Cardiac muscle cell (in vitro differentiated cells and primary cell): Measurements from ENCODE around the gene ZCCHC8. TPM values are rescaled to one million over a fixed set of nuclear protein-coding genes. Genes with fewer than 3 reads are reported as not detected.
"Not testable (repeated sequence)": the region's sequence is repeated elsewhere in the genome, so short reads cannot be mapped to it uniquely, and the experiment has no call there.

Experiments
- DNase-seq, 2 donors: peaks; one replicate each; pipeline versions ENCODE4 v3.0.0 to v3.0.0-alpha.2; 2010 to 2017; ENCODE audit warnings: low read depth in 1 of 2, low spot score in 1 of 2
- H3K27ac ChIP-seq: fragments of 200-600 bp; sonication (generic); 2 replicates; pipeline ENCODE4 v1.5.1; 2016
- H3K27me3 ChIP-seq: fragments of 200-600 bp; sonication (generic); 2 replicates; pipeline ENCODE4 v1.6.0; 2016; ENCODE audit warnings: control low read depth
- H3K36me3 ChIP-seq: fragments of 200-600 bp; sonication (generic); 2 replicates; pipeline ENCODE4 v1.5.1; 2016; ENCODE audit warnings: control low read depth
- H3K4me1 ChIP-seq: fragments of 200-600 bp; sonication (generic); 2 replicates; pipeline ENCODE4 v1.8.1; 2017; ENCODE audit warnings: low read depth, mild to moderate bottlenecking, mixed run types
- H3K4me3 ChIP-seq: fragments of 200-600 bp; sonication (generic); 2 replicates; pipeline ENCODE4 v1.5.1; 2016; ENCODE audit warnings: mild to moderate bottlenecking
- H3K9me3 ChIP-seq: fragments of 200-600 bp; sonication (generic); 2 replicates; pipeline ENCODE4 v1.5.1; 2017; ENCODE audit warnings: low read depth, mild to moderate bottlenecking, control low read depth
- CTCF ChIP-seq: IDR thresholded peaks from 2 replicates; pipeline ENCODE4 v1.5.1; 2012; ENCODE audit warnings: low read depth, mild to moderate bottlenecking, low read length
- polyA plus RNA-seq: library from polyadenylated mRNA; unstranded; fragments of >200 nt; fragmentation: Nextera tagmentation; extraction: Ambion mirVana; gene quantifications from 2 replicates; pipeline ENCODE4 v1.2.1, GENCODE V29; 2016
- total RNA-seq: library from RNA; depleted of rRNA; stranded (reverse); fragments of >200 nt; gene quantifications from 2 replicates; pipeline ENCODE4 v1.2.3, GENCODE V29; 2016

Gene ZCCHC8
- total and polyA plus RNA-seq, 2 experiments from 2014 or later = 17.9 to 21.8 TPM

- no peaks in the 10 kb centered on the region for H3K4me1 ChIP-seq
- no peak for TF ChIP-seq CTCF
- no peak for DNase-seq
- no peaks in the 10 kb centered on the region for H3K27me3 ChIP-seq
- no peak overlapping the region for H3K27ac ChIP-seq
- peaks cover 68% of the 10 kb centered on the region for H3K36me3 ChIP-seq
- no peak overlapping the region for H3K4me3 ChIP-seq
- H3K9me3 ChIP-seq = no peaks in the 10 kb centered on the region
Observed at GRCh38 chr12:122486805-122487426, 13.8 kb downstream of the ZCCHC8 start.

GRCh38 chr12:122486360-122486759, 14.4 kb downstream of the ZCCHC8 start:
- H3K4me3 ChIP-seq, H3K27me3 ChIP-seq, H3K9me3 ChIP-seq, H3K27ac ChIP-seq, DNase-seq, H3K4me1 ChIP-seq: not testable (repeated sequence)
- H3K36me3 ChIP-seq = peaks cover 71% of the 10 kb centered on the region

GRCh38 chr12:122484385-122484784, 16.3 kb downstream of the ZCCHC8 start:
- not testable (repeated sequence) for H3K27ac ChIP-seq, H3K9me3 ChIP-seq, H3K27me3 ChIP-seq, H3K4me1 ChIP-seq, H3K4me3 ChIP-seq, DNase-seq
- peaks cover 74% of the 10 kb centered on the region for H3K36me3 ChIP-seq

- H3K4me3 ChIP-seq = no peak overlapping the region
- H3K27ac ChIP-seq = no peak overlapping the region
- H3K36me3 ChIP-seq = peaks cover 74% of the 10 kb centered on the region
- no peak for DNase-seq
- H3K4me1 ChIP-seq = no peaks in the 10 kb centered on the region
- no peaks in the 10 kb centered on the region for H3K27me3 ChIP-seq
- H3K9me3 ChIP-seq = no peaks in the 10 kb centered on the region
- no peak for TF ChIP-seq CTCF
Observed at GRCh38 chr12:122483969-122484368, 16.8 kb downstream of the ZCCHC8 start.

- Histone ChIP-seq H3K27me3 (no peaks in the 10 kb centered on the region), H3K36me3 (peaks cover 71% of the 10 kb centered on the region), H3K27ac (no peak overlapping the region), H3K4me3 (no peak overlapping the region), H3K4me1 (no peaks in the 10 kb centered on the region), H3K9me3 (no peaks in the 10 kb centered on the region)
- no peak for DNase-seq
- TF ChIP-seq CTCF = no peak
Observed at GRCh38 chr12:122481861-122482260, 18.9 kb downstream of the ZCCHC8 start.

GRCh38 chr12:122480753-122481152, 20.0 kb downstream of the ZCCHC8 start:
- Histone ChIP-seq H3K9me3 (no peaks in the 10 kb centered on the region), H3K4me3 (no peak overlapping the region), H3K27ac (no peak overlapping the region), H3K27me3 (no peaks in the 10 kb centered on the region), H3K4me1 (no peaks in the 10 kb centered on the region), H3K36me3 (peaks cover 73% of the 10 kb centered on the region)
- no peak for TF ChIP-seq CTCF
- DNase-seq = no peak

GRCh38 chr12:122474324-122474716, 26.4 kb downstream of the ZCCHC8 start:
- no peak for TF ChIP-seq CTCF
- Histone ChIP-seq H3K36me3 (peaks cover 51% of the 10 kb centered on the region), H3K4me1 (peaks cover 4% of the 10 kb centered on the region), H3K9me3 (no peaks in the 10 kb centered on the region), H3K4me3 (no peak overlapping the region), H3K27me3 (no peaks in the 10 kb centered on the region), H3K27ac (no peak overlapping the region)
- no peak for DNase-seq
